Frontal cortex (tissue), 4 donors: Measurements from ENCODE around the gene FGFBP1. TPM values are rescaled to one million over a fixed set of nuclear protein-coding genes. Genes with fewer than 3 reads are reported as not detected.
A peak's percentile ranks its signal among the peaks of the same experiment; 100 is the strongest.
"Not testable (repeated sequence)": the region's sequence is repeated elsewhere in the genome, so short reads cannot be mapped to it uniquely, and the experiment has no call there.

ENCODE experiments used
- DNase-seq, 2 donors: peaks; one replicate each; pipeline ENCODE4 v3.0.0; 2012; ENCODE audit warnings: low spot score in 2 of 2
- FAIRE-seq: peaks from 2 replicates; lab custom pipeline; 2012; peaks lifted over from hg19 to GRCh38; lab: Jason Lieb, UNC
- total RNA-seq: library from RNA; depleted of rRNA; stranded (reverse); fragments of >200 nt; gene quantifications from one replicate; pipeline ENCODE4 v1.2.3, GENCODE V29; 2014
- donor health status: control.
- donor health status: control.
- donor health status: control.

FGFBP1 gene
- total RNA-seq, 1 donor from 2014 or later, result not detected

DNA sequence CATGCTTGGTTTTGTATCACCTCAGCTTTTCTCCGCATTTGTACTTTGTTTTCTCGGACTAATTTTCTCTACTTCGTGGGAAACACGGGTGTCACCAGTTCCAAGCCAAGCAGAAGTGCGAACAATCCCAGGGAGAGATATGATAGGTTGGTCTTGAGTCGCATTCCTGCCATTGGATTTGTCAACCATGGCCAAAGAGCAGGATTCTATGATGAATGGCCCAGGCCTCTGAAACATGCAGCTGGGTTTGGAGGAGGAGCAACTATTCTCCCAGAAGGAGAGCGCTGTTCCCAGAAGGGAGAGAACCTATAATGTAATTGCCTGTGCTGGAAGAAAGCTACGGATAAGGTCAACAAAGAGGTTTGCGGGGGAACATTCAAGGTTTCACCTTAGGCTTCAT is 10.3 kb upstream of the FGFBP1 start:
- DNase-seq, result no peak
- FAIRE-seq, result no peak

DNA sequence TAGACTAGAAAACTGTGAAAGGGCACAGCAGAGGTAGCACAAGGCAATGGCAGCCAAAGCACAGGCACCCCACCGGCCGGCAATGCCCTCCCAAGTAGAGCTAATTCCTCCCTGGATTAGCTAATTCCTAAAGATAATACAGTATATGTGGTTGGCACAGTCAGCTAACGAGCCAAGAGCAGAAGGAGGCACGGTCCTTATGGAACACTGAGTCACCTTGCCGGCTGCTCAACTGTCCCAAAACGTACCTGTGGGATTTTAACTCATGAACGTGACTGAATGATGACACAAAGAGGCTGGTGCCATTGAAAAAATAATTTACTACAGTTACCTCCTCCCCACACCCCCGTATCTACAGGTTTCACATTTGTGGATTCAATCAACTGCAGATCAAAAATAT is 9.1 kb upstream of the FGFBP1 start:
- DNase-seq (no peak), FAIRE-seq (no peak)

DNA sequence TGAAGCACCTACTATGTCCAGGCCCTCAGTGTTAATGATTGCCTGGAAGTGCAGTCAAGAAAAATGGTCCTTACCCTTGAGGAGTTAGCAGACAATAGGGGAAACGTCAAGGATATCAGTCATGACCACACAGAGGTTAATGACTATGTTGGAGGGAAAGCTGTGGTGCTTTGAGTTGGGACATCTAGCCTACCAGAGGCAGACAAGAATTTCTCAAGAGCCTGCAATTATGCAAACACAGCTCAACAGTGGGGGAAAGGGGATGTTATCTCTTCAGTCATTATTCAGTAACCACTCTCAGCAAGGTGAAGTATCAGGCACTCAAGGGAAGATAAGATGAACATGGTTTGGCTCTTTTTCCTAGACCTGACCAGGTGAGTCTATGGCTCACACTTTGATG is 7.0 kb upstream of the FGFBP1 start:
- FAIRE-seq (no peak), DNase-seq (no peak)

DNA sequence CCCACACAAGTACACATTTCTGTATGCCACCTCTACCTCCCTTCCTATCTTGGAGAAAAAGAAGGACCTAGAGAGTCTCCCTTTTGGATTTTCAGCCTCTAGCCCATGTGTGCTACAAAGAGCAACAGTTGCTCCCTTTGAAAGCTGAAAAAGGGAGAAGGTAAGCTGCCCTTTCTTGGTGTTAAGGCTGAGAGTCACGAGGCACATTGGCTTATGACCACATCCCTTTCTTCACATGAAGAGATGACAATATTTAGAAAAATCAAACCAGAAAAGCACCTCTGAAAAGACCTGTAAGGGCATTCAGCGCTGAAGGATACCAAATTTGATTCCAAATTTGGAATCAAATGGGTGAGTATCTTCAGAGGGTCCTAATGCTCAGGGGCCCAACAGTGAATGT is 6.4 kb upstream of the FGFBP1 start:
- no peak for DNase-seq
- no peak for FAIRE-seq

DNA sequence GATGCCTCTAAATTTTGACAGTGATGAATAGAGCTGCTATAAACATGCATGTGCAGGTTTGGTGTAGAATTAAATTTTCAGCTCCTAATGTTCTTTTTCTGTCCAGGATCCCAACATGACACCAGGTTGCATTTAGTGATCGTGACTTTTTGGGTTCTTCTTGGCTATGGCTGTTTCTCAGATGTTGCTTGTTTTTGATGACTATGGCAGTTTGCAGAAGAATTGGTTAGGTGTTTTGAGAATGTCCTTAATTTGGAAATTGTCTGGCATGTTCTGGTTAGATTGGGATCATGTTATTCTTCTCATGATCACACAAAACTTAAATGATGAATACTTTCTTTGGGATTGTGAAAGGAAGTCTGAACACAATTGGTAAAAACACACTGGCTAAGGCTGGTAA is 3.7 kb upstream of the FGFBP1 start:
- DNase-seq, result no peak
- FAIRE-seq, result no peak

DNA sequence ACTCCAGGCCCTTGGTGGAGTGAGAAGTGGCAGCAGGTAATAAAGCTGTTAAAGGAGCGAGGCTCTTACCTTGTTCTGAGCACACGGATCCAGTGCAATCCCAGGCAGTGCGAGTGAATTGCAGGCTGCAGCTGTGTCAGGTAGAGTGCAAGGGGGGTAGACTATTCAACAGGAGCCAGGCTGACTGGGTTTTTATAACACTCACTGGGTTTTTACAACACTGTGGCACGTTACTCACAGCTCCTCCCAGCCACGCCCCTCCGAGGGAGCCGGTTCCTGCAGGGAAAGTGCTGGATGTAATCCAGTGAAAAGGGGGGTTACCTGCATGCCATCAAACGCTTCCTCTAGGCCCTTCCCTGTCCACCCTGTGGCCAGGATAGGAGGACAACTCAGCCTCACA is 358 bp downstream of the FGFBP1 start:
- DNase-seq (no peak), FAIRE-seq (no peak)

DNA sequence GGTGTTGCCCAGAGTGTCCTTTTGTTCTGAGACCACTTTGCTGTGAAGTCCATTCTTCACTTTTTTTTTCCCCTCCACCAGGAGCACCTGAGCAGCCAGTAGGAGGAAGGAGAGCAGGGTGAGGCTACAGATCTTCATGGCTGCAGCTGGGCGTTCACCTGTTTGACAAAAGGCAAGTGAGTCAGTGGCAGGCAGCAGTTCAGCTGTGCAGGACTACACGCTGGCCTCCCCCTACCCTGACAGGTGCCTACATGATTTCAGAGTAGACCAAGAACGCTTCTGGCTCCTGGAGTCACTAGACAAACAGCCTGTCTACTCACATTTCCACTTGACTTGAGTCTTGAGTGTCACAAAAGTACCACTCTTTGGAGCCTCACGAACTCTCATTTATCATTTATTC is 2.0 kb downstream of the FGFBP1 start:
- FAIRE-seq (no peak), DNase-seq (no peak)

DNA sequence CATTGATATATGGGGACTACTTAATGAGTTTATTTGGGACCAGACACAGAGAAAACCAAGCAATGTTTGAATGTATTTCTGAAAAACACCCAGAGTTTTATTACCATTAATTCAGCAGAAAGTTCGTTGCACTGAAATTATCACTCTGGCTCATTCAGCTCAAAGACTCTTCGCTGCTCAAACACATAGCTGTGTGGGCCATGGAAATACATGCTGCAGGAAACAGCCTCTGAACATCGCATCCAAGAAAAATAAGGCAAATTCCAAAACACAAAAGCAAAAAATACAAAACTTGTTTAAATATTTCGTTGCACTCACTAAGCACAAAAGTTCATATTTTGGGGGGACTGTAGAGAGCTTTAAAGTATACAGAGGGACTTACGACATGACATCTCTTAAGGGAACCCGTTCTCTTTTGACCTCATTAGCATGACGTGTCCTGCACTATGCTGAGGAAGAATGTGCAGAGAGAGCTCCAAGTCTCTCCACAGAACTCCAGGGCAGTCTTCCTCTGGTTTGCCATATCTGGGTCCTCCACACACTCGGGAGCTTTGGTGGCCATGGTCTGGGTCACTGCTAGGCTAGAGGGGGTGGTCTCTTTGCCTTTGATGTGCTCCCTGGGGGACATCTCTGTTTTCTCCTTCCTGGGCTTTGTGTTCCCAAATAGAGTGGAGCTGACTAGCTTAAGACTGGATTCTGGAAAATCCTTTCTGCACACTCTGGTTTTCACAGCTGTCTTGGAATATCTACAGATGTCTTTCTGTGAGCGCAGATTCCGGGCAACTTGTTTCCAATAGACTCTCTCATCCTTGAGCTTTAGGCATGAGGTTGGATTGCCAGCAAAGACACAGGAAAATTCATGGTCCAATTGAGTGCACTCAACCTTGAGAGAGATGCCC is 2.8 kb downstream of the FGFBP1 start:
- DNase-seq (no peak), FAIRE-seq (no peak)

DNA sequence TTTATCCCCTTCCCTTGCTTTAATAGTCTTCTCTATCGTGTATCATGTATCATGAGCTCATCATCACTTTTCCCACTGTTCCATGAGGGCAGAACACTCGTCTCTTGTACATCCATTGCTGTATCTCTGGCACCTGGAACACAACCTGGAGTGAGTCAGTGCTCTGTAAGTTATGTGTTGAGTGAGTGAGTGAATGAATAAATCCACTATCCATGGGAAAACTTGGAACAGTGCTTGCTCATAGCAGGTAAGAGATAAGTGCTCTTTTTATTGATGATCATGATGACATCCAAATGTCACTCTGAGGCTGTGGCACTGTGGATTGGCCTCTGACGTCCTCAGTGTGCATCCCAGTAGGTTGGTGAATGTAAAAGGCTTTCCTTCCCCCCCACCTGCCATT is 4.3 kb downstream of the FGFBP1 start:
- FAIRE-seq (no peak), DNase-seq (no peak)

DNA sequence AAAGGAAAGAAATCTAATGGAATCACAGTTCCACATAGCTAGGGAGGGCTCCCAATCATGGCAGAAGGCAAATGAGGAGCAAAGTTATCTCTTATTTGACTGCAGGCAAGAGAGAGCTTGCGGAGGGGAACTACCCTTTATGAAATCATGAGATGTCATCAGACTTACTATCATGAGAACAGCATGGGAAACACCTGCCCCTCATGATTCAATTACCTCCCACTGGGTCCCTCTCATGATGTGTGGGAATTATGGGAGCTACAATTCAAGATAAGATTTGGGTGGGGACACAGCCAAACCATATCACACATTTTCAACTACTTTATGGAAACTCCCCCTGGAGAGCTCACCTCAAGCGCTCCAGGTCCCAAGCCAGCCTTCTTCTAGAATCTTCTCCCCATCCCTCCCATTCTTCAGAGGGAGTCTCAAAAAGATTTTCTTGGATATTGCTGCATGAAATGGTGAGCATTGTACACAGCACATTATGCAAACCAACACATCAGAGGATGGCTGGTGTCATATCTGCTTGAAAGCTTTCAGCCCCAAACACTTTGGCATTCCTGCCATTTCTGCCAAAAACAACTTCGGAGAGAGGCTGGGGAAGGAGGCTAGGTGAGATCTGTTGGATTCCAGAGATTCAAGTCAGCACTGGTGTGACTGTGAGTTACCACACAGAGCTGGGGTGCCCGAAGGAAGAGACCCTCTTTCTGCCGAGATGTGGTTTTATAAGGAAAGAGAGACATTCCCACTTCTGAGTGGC is 6.9 kb downstream of the FGFBP1 start:
- no peak for DNase-seq
- FAIRE-seq, result no peak

DNA sequence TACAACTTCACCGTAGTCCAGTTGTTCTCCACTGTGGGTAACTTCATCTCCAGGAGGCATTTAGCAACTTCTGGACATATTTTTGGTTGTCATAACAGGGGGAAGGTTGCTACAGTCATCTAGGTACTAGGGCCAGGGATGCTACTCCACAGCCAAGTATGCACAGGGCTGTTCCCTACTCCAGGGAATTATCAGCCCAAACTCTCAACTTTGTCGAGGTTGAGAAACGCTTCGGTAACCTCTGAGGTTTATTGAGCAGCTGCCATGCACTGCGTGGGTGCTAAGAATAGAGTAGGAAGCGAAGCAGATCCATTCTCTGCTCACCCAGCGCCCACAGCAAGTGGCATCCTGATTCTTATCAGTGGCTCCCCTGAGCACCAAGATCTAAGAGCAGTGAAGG is 8.2 kb downstream of the FGFBP1 start:
- FAIRE-seq, result no peak
- no peak for DNase-seq

DNA sequence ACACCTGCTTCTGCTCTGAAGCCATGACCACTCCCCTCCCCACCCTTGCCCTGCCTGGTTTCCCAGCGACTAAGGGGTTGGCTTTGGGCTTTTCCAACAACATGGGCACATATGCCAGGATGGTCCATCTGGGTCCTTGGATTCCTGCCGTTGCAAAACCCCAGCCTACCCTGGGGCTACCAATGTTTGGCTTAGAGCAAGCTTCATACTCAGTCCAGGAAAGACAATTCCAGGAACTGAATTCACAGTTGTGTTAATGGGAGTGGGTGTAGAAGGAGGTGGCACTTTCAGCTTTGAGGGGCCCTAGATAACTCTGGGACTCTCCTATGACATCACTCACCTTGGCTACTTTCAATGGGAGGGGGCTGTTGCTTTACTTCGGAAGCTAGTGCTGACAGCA is 9.0 kb downstream of the FGFBP1 start:
- no peak for FAIRE-seq
- no peak for DNase-seq

DNA sequence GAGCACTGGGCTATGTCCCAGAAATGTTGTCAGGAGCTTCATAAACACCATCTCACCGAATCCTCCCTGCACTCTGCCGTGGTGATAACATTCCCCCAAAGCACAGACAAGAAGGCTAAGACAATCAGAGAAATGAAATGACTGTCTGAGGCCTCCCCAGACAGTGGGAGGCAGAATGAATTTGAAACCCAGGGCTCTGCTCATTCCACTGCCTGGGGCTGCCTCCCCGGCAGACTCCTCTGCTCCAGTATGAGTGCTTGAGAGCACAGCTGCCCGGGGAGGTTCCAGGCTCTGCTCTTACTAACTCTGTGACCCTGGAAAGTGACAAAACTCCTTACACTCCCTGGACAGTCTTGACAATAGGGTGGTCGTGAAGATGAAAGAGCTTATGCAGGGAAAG is 9.7 kb downstream of the FGFBP1 start:
- DNase-seq, result no peak
- FAIRE-seq, result no peak

DNA sequence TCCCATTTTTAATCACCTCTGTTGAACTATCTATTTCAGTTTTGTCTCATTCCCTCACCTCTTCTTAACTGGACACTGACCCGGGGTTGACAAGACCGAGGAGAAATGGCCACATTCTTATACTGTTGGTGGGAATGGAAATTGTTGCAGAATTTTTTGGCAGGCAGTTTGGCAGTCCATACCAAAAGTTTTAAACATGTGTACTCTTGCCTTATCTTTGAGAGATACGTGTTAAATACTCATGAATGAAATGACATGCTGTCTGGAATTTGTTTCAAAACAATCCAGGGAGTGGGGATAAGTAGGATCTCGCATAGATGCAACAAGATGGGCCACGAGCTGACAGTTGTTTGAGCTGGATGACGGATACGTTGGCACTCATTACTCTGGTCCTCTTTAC is 12.1 kb downstream of the FGFBP1 start:
- no peak for DNase-seq
- FAIRE-seq, result no peak

DNA sequence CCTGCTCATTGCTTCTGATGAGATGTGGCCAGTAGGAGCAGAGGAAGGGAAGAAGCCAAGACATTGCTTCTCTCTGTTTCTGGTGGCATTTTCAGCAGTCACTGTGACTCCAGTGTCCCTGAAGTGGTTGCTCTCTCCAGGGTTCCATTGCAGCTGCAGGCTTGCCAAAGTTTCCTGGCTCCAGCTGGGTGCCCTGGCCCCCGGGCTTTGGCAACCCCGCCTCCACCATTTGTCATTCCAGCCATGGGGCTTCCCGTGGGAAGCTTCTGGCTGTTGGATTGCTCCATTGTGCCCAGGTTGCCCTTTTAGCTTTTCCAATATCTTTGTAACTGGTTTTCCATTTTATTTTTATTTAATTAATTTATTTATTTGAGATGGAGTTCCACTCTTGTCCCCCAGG is 12.7 kb downstream of the FGFBP1 start:
- no peak for FAIRE-seq
- no peak for DNase-seq

DNA sequence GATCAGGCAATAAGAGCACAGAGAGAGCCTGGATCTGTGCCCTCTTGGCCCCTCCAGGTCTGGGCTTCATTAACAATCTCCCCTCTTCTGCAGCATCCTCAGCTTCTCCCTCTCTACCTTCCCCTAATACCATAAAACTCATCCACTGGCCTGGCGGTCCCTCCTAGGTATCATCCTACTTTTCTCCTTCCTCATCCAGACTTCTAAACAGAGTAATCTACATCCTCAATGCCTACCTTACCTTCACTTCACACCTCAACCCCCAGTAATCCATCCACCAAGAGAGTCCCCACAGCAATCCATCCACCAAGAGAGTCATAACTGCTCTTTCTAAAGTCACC is 17.0 kb downstream of the FGFBP1 start:
- DNase-seq (no peak), FAIRE-seq (no peak)

DNA sequence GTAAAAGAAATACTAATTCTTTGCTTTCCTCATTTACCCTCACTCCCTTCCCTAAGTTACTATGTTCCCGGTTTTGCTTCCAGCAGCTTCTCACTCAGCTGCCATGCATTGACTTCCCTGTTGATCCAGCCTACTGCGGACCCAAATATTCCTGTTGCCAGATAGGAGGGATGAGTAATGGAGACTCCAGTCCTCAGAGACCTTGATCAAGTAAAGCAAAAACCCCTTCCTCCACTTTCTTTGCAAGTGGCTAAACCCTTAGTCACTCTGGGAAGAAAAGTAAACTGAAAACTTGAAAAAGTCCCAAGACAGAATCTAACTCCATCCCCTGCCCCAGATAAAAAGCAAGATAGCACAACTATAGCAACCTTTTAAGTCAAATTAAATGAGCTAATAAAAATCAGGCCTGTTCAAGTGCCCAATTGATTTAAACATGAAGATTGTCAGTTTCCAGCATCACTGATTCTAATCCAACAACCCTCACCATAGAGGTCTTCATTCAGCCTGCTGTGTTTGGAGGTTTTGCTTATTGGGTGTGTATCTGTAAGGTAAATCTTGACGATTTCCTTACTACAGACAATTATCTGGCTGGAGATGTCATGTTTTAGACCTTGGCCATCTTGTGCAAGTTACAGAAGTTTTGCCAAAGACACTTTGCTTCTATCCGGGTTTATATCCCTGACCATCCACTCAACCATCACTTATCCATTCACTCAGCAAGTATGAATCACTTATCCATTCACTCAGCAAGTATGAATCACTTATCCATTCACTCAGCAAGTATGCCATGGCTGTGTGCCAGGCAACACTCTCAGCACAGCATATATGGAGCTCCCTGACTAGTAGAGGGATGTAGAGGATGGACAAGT is 17.6 kb downstream of the FGFBP1 start:
- FAIRE-seq (no peak), DNase-seq (peak in 1 of 2 donors; percentile 18)

DNA sequence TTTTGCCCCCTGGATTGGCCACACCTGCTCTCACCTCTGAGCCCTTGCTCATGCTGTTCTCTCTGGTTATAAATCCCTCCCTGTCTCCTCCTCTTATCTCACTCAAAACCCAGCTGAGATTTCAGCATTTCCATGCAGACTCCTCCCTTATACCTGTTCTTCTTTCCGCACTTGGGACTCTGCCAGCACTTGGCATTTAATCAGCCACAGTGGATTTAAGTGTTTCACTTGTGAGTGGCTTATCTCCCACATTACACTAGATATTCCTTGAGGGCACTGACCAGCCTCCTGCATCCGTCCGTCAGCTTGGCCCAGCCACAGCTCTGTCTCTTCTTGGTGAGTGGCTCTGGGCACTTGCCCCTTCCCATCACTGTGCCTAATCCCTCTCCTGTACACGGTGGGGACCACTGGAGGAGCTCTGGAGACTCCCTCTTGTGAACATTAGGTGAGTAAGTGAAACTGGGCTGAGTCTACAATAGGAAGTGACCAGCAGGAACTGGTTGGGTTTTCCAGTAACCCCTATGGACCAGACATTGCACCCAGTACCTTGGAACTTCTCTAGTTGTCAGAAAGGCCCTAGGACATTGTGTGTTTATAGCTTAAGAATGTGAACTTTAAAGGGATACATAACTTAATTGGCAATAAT is 19.9 kb downstream of the FGFBP1 start:
- FAIRE-seq (no peak), DNase-seq (no peak)

DNA sequence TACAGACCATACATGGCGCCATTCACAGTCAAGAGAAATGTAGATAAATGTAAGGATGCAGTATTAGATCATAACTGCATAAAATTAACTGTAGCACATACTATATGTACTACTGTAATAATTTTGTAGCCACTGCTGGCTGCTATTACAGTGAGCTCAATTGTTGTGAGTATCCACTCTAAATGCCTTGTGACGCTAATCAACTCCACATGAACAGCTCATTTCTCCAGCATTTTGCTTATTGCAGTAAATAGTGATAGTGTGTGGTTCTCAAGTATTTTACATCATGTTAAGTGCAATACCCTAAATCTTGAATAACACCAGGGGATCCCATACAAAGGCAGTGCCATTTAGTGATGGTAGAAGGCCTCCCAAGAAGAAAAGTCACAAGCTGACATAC is 21.2 kb downstream of the FGFBP1 start:
- DNase-seq (no peak), FAIRE-seq (no peak)

DNA sequence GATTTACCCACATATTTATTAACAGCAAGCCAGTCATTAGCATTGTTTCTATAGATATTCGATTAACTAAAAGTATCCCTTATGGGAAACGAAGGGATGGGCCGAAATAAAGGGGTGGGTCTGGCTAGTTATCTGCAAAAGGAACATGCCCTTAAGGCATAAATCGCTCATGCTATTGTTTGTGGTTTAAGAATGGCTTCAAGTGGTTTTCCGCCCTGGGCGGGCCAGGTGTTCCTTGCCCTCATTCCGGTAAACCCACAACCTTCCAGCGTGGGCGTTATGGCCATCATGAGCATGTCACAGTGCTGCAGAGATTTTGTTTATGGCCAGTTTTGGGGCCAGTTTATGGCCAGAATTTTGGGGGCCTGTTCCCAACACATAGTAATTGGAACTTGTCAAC is 22.2 kb downstream of the FGFBP1 start:
- DNase-seq, FAIRE-seq: not testable (repeated sequence)
